GM19395 (cell line): ENCODE results near the gene TNFSF13.

ENCODE experiments used
- ATAC-seq: cut with Tn5 transposase; IDR thresholded peaks from one replicate; pipeline ENCODE4 v1.9.1; 2021; ENCODE audit warnings: mild to moderate bottlenecking, moderate library complexity; ENCODE audit not compliant: unreplicated experiment

Gene TNFSF13

GRCh38 chr17:7558544-7559319 is at the start of gene TNFSF13:
TSS of gene TNFSF13 (plus strand) at chr17:7558750. CDS start at chr17:7559040, 290 bp downstream.
- ATAC-seq = no peak

GRCh38 chr17:7508846-7509245 is 49.7 kb upstream of the TNFSF13 start:
- ATAC-seq = no peak

DNA sequence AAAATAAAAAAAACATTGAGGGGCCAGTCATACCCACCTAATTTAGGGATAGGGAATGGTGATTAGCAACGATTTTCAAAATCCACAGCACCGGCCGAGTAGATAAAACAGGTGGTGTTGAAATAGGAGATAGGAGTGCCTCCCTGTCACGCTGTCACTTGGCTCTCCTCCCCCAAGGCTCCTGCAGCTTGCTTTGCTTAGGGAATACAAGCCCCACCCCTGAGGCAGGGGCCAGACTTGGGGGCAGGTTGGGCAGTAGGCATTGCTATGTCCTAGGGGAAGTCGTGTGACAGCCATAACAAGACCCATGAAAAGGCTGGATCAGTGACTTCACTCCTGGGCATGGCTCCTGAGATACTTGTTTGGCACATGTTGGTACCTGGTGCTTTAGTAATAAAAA is 48.6 kb upstream of the TNFSF13 start:
- ATAC-seq = no peak

- ATAC-seq = no peak
These were observed 47.4 kb upstream of the TNFSF13 start for GRCh38 chr17:7511108-7511507.

GRCh38 chr17:7512105-7512504 is 46.4 kb upstream of the TNFSF13 start:
- no peak for ATAC-seq

- no peak for ATAC-seq
These were observed 45.6 kb upstream of the TNFSF13 start for GRCh38 chr17:7512824-7513540.

DNA sequence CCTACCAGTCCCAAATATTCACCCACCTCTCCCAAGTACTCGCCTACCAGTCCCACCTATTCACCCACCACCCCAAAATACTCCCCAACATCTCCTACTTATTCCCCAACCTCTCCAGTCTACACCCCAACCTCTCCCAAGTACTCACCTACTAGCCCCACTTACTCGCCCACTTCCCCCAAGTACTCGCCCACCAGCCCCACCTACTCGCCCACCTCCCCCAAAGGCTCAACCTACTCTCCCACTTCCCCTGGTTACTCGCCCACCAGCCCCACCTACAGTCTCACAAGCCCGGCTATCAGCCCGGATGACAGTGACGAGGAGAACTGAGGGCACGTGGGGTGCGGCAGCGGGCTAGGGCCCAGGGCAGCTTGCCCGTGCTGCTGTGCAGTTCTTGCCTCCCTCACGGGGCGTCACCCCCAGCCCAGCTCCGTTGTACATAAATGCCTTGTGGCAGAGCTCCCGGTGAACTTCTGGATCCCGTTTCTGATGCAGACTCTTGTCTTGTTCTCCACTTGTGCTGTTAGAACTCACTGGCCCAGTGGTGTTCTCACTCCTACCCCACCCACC is 44.6 kb upstream of the TNFSF13 start:
- no peak for ATAC-seq

DNA sequence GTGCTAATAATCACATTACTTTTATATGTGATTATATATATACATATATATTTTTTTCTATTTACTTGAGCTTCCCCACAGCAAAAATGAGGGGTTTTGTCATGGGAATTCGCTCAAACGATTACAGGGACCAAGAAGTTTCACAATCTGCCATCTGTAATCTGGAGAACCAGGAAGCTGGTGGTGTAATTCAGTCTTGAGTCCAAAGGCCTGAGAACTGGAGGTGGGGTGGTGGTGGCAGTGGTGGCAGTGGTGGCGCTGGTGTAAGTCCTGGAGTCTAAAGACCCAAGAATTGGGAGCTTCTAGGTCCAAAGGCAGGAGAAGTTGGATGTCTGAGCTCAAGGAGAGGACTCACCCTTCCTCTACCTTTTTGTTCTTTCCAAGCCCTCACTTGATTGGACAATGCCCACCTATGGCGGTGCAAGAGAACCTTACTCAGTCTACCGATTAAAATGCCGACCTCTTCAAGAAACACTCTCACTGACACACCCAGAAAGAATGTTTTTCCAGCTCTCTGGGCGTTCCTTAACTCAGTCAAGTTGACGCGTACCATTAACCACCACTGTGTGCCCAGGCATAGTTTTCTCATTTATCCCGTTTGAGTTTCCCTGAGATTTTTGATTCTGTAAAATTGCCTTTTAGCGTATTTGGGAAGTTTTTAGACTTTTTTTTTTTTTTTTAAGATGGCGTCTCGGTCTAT is 42.5 kb upstream of the TNFSF13 start:
- ATAC-seq = no peak

GRCh38 chr17:7523033-7523432 is 35.5 kb upstream of the TNFSF13 start:
- no peak for ATAC-seq

- ATAC-seq = no peak
These were observed 29.7 kb upstream of the TNFSF13 start for GRCh38 chr17:7528842-7529241.

GRCh38 chr17:7530023-7530900 is 28.3 kb upstream of the TNFSF13 start:
- no peak for ATAC-seq

- ATAC-seq = no peak
These were observed 20.5 kb upstream of the TNFSF13 start for GRCh38 chr17:7538050-7538449.

- ATAC-seq = no peak
These were observed 19.5 kb upstream of the TNFSF13 start for GRCh38 chr17:7538891-7539545.

GRCh38 chr17:7541074-7541621 is 17.4 kb upstream of the TNFSF13 start:
- ATAC-seq = no peak

GRCh38 chr17:7544911-7545310 is 13.6 kb upstream of the TNFSF13 start:
- ATAC-seq = no peak

DNA sequence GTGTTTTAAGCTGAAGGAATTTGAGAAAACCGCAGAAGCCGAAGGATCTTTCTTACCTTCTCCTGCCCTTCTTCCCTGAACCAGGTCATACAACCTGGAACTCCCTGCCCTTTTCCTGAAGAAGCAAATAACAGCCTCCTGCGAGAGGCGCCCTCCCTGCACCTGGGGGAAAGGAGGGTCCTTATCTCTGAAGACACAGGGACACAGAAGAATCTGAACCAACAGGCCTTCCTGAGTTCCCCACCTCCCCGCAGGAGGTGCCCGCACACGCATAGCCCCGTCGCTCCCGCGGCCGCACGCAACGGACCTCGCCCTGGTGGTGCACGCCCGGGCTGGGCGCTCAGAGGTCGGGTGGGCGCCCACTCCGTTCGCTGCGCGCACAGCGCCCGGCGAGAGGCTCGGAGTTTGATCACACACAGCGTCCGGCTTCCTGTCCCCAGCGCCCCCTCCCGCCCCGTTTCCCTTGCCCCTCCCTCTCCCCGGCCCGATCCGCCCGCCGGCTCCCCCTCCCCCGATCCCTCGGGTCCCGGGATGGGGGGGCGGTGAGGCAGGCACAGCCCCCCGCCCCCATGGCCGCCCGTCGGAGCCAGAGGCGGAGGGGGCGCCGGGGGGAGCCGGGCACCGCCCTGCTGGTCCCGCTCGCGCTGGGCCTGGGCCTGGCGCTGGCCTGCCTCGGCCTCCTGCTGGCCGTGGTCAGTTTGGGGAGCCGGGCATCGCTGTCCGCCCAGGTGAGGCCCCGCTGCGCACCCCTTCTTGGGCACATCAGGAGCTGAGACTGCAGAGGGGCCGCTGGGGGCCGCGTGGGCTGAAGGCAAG is 9.8 kb upstream of the TNFSF13 start, which contains the start of gene TNFSF12:
Gene TNFSF12 (plus strand): TSS at position 474 of the 816 bp plus-strand sequence. CDS start 96 bp downstream, at position 570.
- ATAC-seq = no peak

DNA sequence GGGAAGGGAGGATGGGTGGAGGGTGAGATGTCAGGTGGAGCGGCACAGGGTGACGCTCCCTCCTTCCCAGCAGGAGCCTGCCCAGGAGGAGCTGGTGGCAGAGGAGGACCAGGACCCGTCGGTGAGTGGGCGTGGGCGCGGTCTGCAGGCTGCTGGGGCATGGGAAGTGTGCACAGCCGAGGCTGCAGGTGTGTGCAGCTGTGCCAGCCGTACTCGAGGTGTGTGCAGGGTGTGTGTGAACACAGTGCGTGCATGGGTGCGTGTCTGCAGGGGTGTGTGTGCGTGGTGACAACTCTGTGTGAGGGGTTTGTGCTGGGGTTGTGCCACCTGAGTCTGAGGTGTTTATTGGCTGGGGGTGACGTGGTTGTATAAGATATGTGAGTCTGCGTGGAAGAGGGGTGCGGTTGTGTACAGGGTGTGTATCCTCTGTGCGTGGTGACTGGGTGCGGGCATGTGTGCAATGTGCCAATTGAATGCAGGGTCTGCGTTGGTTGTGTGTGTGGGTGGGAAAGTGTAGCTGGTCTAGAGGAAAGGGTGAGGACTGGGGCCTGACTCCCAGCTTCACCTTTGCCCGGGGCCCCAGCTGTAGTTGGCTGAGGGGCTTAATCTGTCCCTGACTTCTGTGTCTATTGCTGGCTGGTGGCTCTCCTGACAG is 9.0 kb upstream of the TNFSF13 start:
- ATAC-seq = no peak

DNA sequence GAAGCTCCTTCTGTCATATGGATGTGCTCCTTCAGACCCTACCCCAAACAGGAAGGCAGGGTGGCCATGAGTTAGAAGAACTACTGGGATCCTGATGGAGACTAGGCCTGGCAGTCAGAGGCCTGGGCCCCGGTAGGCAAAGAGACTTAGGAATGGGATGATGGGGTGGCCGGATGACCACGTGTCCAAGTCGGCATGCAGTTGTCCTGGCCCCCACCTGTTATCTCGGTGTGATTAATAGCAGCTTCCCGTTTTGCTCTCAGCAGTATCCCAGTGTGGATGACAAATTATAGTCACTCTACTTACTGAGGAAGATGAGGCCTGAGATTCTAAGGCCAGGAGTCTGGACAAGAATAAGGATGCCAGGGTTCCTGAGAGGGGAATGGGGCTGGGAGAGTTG is 8.2 kb upstream of the TNFSF13 start:
- ATAC-seq = no peak
